Activated CD4-positive, alpha-beta memory T cell treated with anti-CD3 and anti-CD28 coated beads for 36 hours (primary cell): ENCODE results near the gene OBSL1. TPM values are rescaled to one million over a fixed set of nuclear protein-coding genes. Genes with fewer than 3 reads are reported as not detected.

ENCODE experiments used
- CTCF ChIA-PET: fragments of 350-600 bp; sonication (Branson Sonifier 250); formaldehyde crosslinking; loops from one replicate; lab custom pipeline; 2021; ENCODE audit warnings: antibody characterized with exemption, inconsistent platforms; lab: Charles Lee
- POLR2A ChIA-PET: fragments of 350-600 bp; sonication (Branson Sonifier 250); formaldehyde crosslinking; loops from one replicate; lab custom pipeline; 2021; ENCODE audit warnings: antibody characterized with exemption; lab: Charles Lee
- DNase-seq: peaks from one replicate; pipeline ENCODE4 v3.0.0-alpha.2; 2020
- H3K27ac Mint-ChIP-seq: one replicate; pipeline ENCODE4 v1.8.0; 2021; ENCODE audit warnings: mixed read lengths
- H3K27me3 Mint-ChIP-seq: one replicate; pipeline ENCODE4 v1.8.0; 2021; ENCODE audit warnings: mixed read lengths
- H3K36me3 Mint-ChIP-seq: one replicate; pipeline ENCODE4 v1.8.0; 2021; ENCODE audit warnings: mixed read lengths
- H3K4me1 Mint-ChIP-seq: one replicate; pipeline ENCODE4 v1.8.0; 2021; ENCODE audit warnings: low read depth, mixed read lengths
- H3K4me3 Mint-ChIP-seq: one replicate; pipeline ENCODE4 v1.8.0; 2021; ENCODE audit warnings: mild to moderate bottlenecking, mixed read lengths
- H3K9me3 Mint-ChIP-seq: one replicate; pipeline ENCODE4 v1.8.0; 2021; ENCODE audit warnings: mixed read lengths
- intact Hi-C: fragments of 100-400 bp; cut with micrococcal nuclease; formaldehyde crosslinking; loops from one replicate; pipeline ENCODE4 v1.15.1; 2023
- total RNA-seq, 2 experiments: library from RNA; stranded (reverse); gene quantifications; one replicate each; pipeline ENCODE4 v1.2.3, GENCODE V29; 2021

Gene OBSL1
- total RNA-seq, 2 experiments from 2014 or later, result 0.83 to 0.94 TPM

GRCh38 chr2:219512524-219513216, 58.7 kb downstream of the OBSL1 start:
- H3K27me3 Mint-ChIP-seq, result peaks cover 66% of the 10 kb centered on the region
- peaks cover 25% of the 10 kb centered on the region for H3K4me1 Mint-ChIP-seq
- ChIA-PET CTCF (interaction anchor here (0.6 to 11.2 kb wide), 5 partner anchors 15 to 109 kb away, joined by 3 to 77 read pairs (median 5); partner anchors contain the start of gene GMPPA), POLR2A (no interaction called here)
- H3K4me3 Mint-ChIP-seq, result no peak overlapping the region
- H3K36me3 Mint-ChIP-seq, result no peaks in the 10 kb centered on the region
- intact Hi-C loops, result no loop called here
- no peak for DNase-seq
- no peak overlapping the region for H3K27ac Mint-ChIP-seq
- H3K9me3 Mint-ChIP-seq, result no peaks in the 10 kb centered on the region

GRCh38 chr2:219511547-219512325, 59.6 kb downstream of the OBSL1 start:
- ChIA-PET POLR2A (interaction anchor here (1.0 kb wide), 1 partner anchor 120 kb away, joined by 4 read pairs; no protein-coding TSS in a partner anchor), CTCF (interaction anchor here (0.6 to 11.2 kb wide), 7 partner anchors 8 to 109 kb away, joined by 3 to 77 read pairs (median 5); partner anchors contain the start of gene GMPPA)
- Mint-ChIP-seq H3K4me1 (peaks cover 25% of the 10 kb centered on the region), H3K9me3 (no peaks in the 10 kb centered on the region), H3K27me3 (peaks cover 61% of the 10 kb centered on the region), H3K36me3 (peaks cover 6% of the 10 kb centered on the region), H3K4me3 (no peak overlapping the region), H3K27ac (no peak overlapping the region)
- no peak for DNase-seq
- intact Hi-C loops, result no loop called here

GRCh38 chr2:219510512-219511135, 60.7 kb downstream of the OBSL1 start:
- Mint-ChIP-seq H3K9me3 (no peaks in the 10 kb centered on the region), H3K27ac (no peak overlapping the region), H3K4me1 (peaks cover 25% of the 10 kb centered on the region), H3K27me3 (peaks cover 52% of the 10 kb centered on the region), H3K4me3 (no peak overlapping the region), H3K36me3 (peaks cover 16% of the 10 kb centered on the region)
- DNase-seq, result no peak
- POLR2A ChIA-PET, result interaction anchor here (1.0 kb wide), 1 partner anchor 119 kb away, joined by 4 read pairs; no protein-coding TSS in a partner anchor
- CTCF ChIA-PET, result interaction anchor here (0.8 to 11.2 kb wide), 9 partner anchors 13 to 133 kb away, joined by 3 to 77 read pairs (median 4); partner anchors contain the start of gene GMPPA
- intact Hi-C loops, result no loop called here

GRCh38 chr2:219509780-219510511, 61.4 kb downstream of the OBSL1 start:
- DNase-seq, result peak; percentile 65
- Mint-ChIP-seq H3K36me3 (peaks cover 21% of the 10 kb centered on the region), H3K9me3 (no peaks in the 10 kb centered on the region), H3K27ac (no peak overlapping the region), H3K27me3 (peaks cover 46% of the 10 kb centered on the region), H3K4me3 (no peak overlapping the region), H3K4me1 (peaks cover 25% of the 10 kb centered on the region)
- ChIA-PET CTCF (interaction anchor here (0.6 to 7.2 kb wide), 16 partner anchors 9 to 134 kb away, joined by 3 to 77 read pairs (median 4); partner anchors contain the start of gene GMPPA), POLR2A (no interaction called here)
- intact Hi-C loops, result loop anchor here (1.0 kb wide), 1 partner anchor 12 kb away; the partner anchor contains the start of gene GMPPA

- no peak overlapping the region for H3K27ac Mint-ChIP-seq
- H3K36me3 Mint-ChIP-seq, result peaks cover 27% of the 10 kb centered on the region
- CTCF ChIA-PET, result interaction anchor here (1.1 to 7.2 kb wide), 7 partner anchors 11 to 106 kb away, joined by 3 to 77 read pairs (median 12); partner anchors contain the start of gene GMPPA
- H3K9me3 Mint-ChIP-seq, result no peaks in the 10 kb centered on the region
- no peak for DNase-seq
- POLR2A ChIA-PET, result no interaction called here
- no peak overlapping the region for H3K4me3 Mint-ChIP-seq
- peaks cover 43% of the 10 kb centered on the region for H3K27me3 Mint-ChIP-seq
- intact Hi-C loops, result loop anchor here (1.0 kb wide), 1 partner anchor 11 kb away; the partner anchor contains the start of gene GMPPA
- peaks cover 22% of the 10 kb centered on the region for H3K4me1 Mint-ChIP-seq
Measured at GRCh38 chr2:219508971-219509779, 62.2 kb downstream of the OBSL1 start.

GRCh38 chr2:219508444-219508734, 63.0 kb downstream of the OBSL1 start:
- Mint-ChIP-seq H3K4me3 (no peak overlapping the region), H3K27me3 (peaks cover 36% of the 10 kb centered on the region), H3K4me1 (peaks cover 14% of the 10 kb centered on the region), H3K36me3 (peaks cover 32% of the 10 kb centered on the region), H3K9me3 (no peaks in the 10 kb centered on the region), H3K27ac (no peak overlapping the region)
- intact Hi-C loops, result no loop called here
- CTCF ChIA-PET, result interaction anchor here (1.3 to 7.2 kb wide), 4 partner anchors 11 to 33 kb away, joined by 3 to 77 read pairs (median 37); partner anchors contain the start of gene GMPPA
- DNase-seq, result no peak
- POLR2A ChIA-PET, result no interaction called here

- CTCF ChIA-PET, result interaction anchor here (0.6 to 7.2 kb wide), 6 partner anchors 10 to 35 kb away, joined by 3 to 77 read pairs (median 4); partner anchors contain the start of gene GMPPA
- H3K4me3 Mint-ChIP-seq, result no peak overlapping the region
- H3K27me3 Mint-ChIP-seq, result peaks cover 31% of the 10 kb centered on the region
- H3K9me3 Mint-ChIP-seq, result no peaks in the 10 kb centered on the region
- DNase-seq, result no peak
- peaks cover 32% of the 10 kb centered on the region for H3K36me3 Mint-ChIP-seq
- POLR2A ChIA-PET, result no interaction called here
- intact Hi-C loops, result no loop called here
- peaks cover 12% of the 10 kb centered on the region for H3K4me1 Mint-ChIP-seq
- no peak overlapping the region for H3K27ac Mint-ChIP-seq
Measured at GRCh38 chr2:219507581-219508443, 63.5 kb downstream of the OBSL1 start.

- intact Hi-C loops, result no loop called here
- H3K27me3 Mint-ChIP-seq, result peaks cover 26% of the 10 kb centered on the region
- no peak overlapping the region for H3K4me3 Mint-ChIP-seq
- H3K36me3 Mint-ChIP-seq, result peaks cover 32% of the 10 kb centered on the region
- no peak for DNase-seq
- no peaks in the 10 kb centered on the region for H3K9me3 Mint-ChIP-seq
- H3K27ac Mint-ChIP-seq, result no peak overlapping the region
- ChIA-PET POLR2A (interaction anchor here (1.4 kb wide), 1 partner anchor 119 kb away, joined by 4 read pairs; the partner anchor contains the start of gene DNPEP), CTCF (interaction anchor here (1.4 to 7.2 kb wide), 3 partner anchors 9 to 35 kb away, joined by 3 to 77 read pairs (median 69); partner anchors contain the start of gene GMPPA)
- peaks cover 12% of the 10 kb centered on the region for H3K4me1 Mint-ChIP-seq
Measured at GRCh38 chr2:219506802-219507526, 64.4 kb downstream of the OBSL1 start.

GRCh38 chr2:219506153-219506801, 65.1 kb downstream of the OBSL1 start:
- Mint-ChIP-seq H3K27ac (no peak overlapping the region), H3K9me3 (no peaks in the 10 kb centered on the region), H3K36me3 (peaks cover 34% of the 10 kb centered on the region), H3K4me3 (no peak overlapping the region), H3K4me1 (peaks cover 15% of the 10 kb centered on the region), H3K27me3 (peaks cover 22% of the 10 kb centered on the region)
- ChIA-PET POLR2A (interaction anchor here (1.4 kb wide), 1 partner anchor 118 kb away, joined by 4 read pairs; the partner anchor contains the start of gene DNPEP), CTCF (interaction anchor here (1.4 to 7.2 kb wide), 2 partner anchors 9 to 36 kb away, joined by 3 to 77 read pairs; partner anchors contain the start of gene GMPPA)
- intact Hi-C loops, result no loop called here
- no peak for DNase-seq
